Measurements from ENCODE around the gene SDHB. TPM values are rescaled to one million over a fixed set of nuclear protein-coding genes. Genes with fewer than 3 reads are reported as not detected.

SDHB gene
- total RNA-seq, 1 donor from 2014 or later, result 61.2 TPM

DNA sequence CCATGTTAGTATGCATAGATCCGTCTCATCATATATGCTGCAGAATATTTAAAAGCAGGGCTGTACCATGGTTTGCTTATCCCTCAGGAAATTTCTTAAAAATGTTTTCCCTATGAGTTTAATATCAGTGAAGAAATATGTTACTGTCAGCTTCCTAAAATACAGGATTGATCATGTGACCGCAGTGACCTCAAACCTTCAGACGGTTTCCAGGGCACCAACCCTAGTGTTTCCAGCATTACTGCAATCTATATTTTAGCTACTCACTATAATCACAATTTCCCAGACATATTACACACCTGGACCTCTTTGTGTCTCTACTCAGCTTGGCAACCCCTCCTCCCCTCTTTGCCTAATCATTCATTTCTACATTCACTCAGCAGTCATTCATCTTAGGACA is 7.7 kb upstream of the SDHB start:
- no peaks in the 10 kb centered on the region for H3K36me3 Mint-ChIP-seq
- Histone ChIP-seq H3K4me2 (no peak overlapping the region), H3K36me3 (no peaks in the 10 kb centered on the region), H3K27ac (no peak overlapping the region), H3K4me1 (peaks cover 7% of the 10 kb centered on the region), H2AFZ (replicated peaks) (no peak overlapping the region), H3K9ac (no peak overlapping the region), H4K20me1 (ENCODE audit: low read depth) (no peaks in the 10 kb centered on the region), H3K27me3 (no peaks in the 10 kb centered on the region), H3F3A (ENCODE audit: low read depth) (peaks cover 11% of the 10 kb centered on the region), H3K79me2 (ENCODE audit: low read depth) (no peaks in the 10 kb centered on the region), H3K4me3 (no peak overlapping the region), H3K9me3 (ENCODE audit: low read depth) (no peaks in the 10 kb centered on the region)
- H3K4me1 Mint-ChIP-seq, result peaks cover 31% of the 10 kb centered on the region
- H3K27me3 Mint-ChIP-seq (ENCODE audit: insufficient read depth, low read depth), result peaks cover 12% of the 10 kb centered on the region
- H3K27ac Mint-ChIP-seq, result peak overlapping the region; percentile 12
- H3K9me3 Mint-ChIP-seq, result peaks cover 9% of the 10 kb centered on the region
- no peak overlapping the region for H3K4me3 Mint-ChIP-seq
- no peak for DNase-seq (ENCODE audit: low spot score)
- no peak for TF ChIP-seq EZH2phosphoT487 (IDR thresholded peaks at IDR 0.05)
- TF ChIP-seq, protein P1, sequence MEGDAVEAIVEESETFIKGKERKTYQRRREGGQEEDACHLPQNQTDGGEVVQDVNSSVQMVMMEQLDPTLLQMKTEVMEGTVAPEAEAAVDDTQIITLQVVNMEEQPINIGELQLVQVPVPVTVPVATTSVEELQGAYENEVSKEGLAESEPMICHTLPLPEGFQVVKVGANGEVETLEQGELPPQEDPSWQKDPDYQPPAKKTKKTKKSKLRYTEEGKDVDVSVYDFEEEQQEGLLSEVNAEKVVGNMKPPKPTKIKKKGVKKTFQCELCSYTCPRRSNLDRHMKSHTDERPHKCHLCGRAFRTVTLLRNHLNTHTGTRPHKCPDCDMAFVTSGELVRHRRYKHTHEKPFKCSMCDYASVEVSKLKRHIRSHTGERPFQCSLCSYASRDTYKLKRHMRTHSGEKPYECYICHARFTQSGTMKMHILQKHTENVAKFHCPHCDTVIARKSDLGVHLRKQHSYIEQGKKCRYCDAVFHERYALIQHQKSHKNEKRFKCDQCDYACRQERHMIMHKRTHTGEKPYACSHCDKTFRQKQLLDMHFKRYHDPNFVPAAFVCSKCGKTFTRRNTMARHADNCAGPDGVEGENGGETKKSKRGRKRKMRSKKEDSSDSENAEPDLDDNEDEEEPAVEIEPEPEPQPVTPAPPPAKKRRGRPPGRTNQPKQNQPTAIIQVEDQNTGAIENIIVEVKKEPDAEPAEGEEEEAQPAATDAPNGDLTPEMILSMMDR (IDR thresholded peaks at IDR 0.05), result no peak
- TF ChIP-seq EZH2 (IDR thresholded peaks at IDR 0.05), result no peak

DNA sequence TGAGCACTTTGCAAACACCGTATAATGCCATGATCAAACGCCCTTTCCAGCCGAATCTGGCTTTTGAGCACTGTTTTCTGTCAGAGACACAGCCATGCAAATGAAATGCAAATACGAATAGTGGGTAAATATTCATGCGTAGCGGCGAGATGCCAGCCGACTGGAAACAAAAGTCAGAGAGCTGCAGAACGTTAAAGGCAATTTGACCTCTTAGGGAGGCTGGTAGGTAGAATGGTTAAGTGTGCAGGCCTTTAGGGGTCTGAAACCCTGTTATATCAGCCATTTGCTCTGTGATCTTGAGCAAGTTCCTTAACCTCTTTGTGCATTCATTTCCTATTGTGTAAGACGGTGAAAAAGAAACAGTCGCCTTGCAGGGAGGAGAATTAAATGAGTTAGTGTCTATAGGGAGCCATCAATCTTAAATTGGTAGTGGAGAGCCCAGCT is 6.5 kb upstream of the SDHB start:
- H3K4me3 Mint-ChIP-seq, result no peak overlapping the region
- Histone ChIP-seq H3K27ac (no peak overlapping the region), H3K4me1 (peaks cover 7% of the 10 kb centered on the region), H3K9me3 (ENCODE audit: low read depth) (no peaks in the 10 kb centered on the region), H3K4me3 (no peak overlapping the region), H3K79me2 (ENCODE audit: low read depth) (no peaks in the 10 kb centered on the region), H3F3A (ENCODE audit: low read depth) (peaks cover 20% of the 10 kb centered on the region), H4K20me1 (ENCODE audit: low read depth) (no peaks in the 10 kb centered on the region), H3K27me3 (no peaks in the 10 kb centered on the region), H3K36me3 (no peaks in the 10 kb centered on the region), H2AFZ (replicated peaks) (peak overlapping the region; percentile 63), H3K4me2 (no peak overlapping the region), H3K9ac (no peak overlapping the region)
- no peak for DNase-seq (ENCODE audit: low spot score)
- H3K4me1 Mint-ChIP-seq, result peaks cover 31% of the 10 kb centered on the region
- H3K36me3 Mint-ChIP-seq, result no peaks in the 10 kb centered on the region
- TF ChIP-seq EZH2 (IDR thresholded peaks at IDR 0.05) (no peak), EZH2phosphoT487 (IDR thresholded peaks at IDR 0.05) (no peak)
- TF ChIP-seq, protein P1 (IDR thresholded peaks at IDR 0.05), result no peak
- H3K27me3 Mint-ChIP-seq (ENCODE audit: insufficient read depth, low read depth), result peaks cover 10% of the 10 kb centered on the region
- H3K9me3 Mint-ChIP-seq, result peaks cover 9% of the 10 kb centered on the region
- H3K27ac Mint-ChIP-seq, result peak overlapping the region; percentile 6

DNA sequence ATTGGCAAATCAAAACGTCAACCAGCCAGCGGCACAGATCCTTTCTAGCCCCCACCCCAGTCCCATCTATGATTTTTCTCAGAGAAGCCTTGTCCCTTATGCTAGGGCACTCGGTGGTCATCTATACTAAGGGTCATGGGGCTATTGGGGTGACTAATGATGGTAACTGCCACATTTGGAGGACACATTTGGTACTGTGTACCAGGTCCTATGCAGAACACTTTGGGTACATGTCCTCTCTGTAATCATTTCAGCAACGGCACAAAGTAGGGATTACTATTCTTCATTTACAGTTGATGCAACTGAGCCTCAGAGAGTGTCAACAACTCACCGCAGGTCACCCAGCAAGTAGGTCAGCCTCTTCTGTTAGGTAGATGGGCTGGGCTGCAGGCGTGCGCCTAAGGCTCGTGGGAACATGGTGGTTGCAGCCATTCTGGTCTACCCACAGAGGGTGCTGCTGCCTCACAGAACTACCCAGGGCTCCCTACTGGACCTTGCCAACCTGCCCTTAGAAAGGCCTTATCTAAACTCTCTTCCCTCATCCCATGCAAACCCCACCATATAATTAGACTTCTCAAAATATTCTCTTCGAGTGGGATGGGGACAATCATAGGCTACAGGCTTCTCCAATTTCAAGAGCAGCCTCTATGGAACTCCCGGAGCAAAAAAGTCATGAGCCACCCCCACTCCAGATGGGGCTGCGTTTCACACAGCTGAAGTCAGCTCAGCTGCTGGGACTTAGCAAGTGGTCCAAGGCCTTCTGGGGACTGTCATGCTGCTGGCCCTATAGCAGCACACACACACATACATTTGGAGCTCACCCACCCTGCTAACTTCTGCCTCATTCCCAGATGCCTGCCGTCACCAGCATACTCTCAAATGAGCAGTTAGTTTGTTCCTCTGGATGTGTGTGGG is 5.8 kb upstream of the SDHB start:
- H3K27me3 ChIP-seq, result no peaks in the 10 kb centered on the region
- H3K27ac ChIP-seq, result no peak overlapping the region
- peaks cover 7% of the 10 kb centered on the region for H3K4me1 ChIP-seq
- TF ChIP-seq, protein P1 (IDR thresholded peaks at IDR 0.05), result peak; percentile 80
- no peak for TF ChIP-seq EZH2 (IDR thresholded peaks at IDR 0.05)
- no peak overlapping the region for H3K4me3 ChIP-seq
- H3K79me2 ChIP-seq (ENCODE audit: low read depth), result no peaks in the 10 kb centered on the region
- H4K20me1 ChIP-seq (ENCODE audit: low read depth), result no peaks in the 10 kb centered on the region
- no peaks in the 10 kb centered on the region for H3K9me3 ChIP-seq (ENCODE audit: low read depth)
- peaks cover 10% of the 10 kb centered on the region for H3K27me3 Mint-ChIP-seq (ENCODE audit: insufficient read depth, low read depth)
- no peak overlapping the region for H3K9ac ChIP-seq
- peaks cover 31% of the 10 kb centered on the region for H3K4me1 Mint-ChIP-seq
- peak overlapping the region; percentile 42 for H3K27ac Mint-ChIP-seq
- H3K9me3 Mint-ChIP-seq, result peaks cover 6% of the 10 kb centered on the region
- no peaks in the 10 kb centered on the region for H3K36me3 Mint-ChIP-seq
- H3K4me2 ChIP-seq, result no peak overlapping the region
- H3K4me3 Mint-ChIP-seq, result peak overlapping the region; percentile 38
- DNase-seq (ENCODE audit: low spot score), result peak; percentile 86
- H3F3A ChIP-seq (ENCODE audit: low read depth), result peaks cover 27% of the 10 kb centered on the region
- H3K36me3 ChIP-seq, result no peaks in the 10 kb centered on the region
- peak overlapping the region; percentile 63 for H2AFZ ChIP-seq (replicated peaks)
